Measurements from ENCODE around the gene TBCE. TPM values are rescaled to one million over a fixed set of nuclear protein-coding genes. Genes with fewer than 3 reads are reported as not detected.

The TBCE gene
- total RNA-seq, 1 experiment from 2014 or later: 45.6 TPM

GRCh38 chr1:235330918-235331285, 36.3 kb upstream of the TBCE start:
- no peaks in the 10 kb centered on the region for H3K27me3 Mint-ChIP-seq (ENCODE audit: insufficient read depth, unreplicated experiment)
- BruUV-seq (replicated peaks): no TSS peak
- TF ChIP-seq, protein P1, sequence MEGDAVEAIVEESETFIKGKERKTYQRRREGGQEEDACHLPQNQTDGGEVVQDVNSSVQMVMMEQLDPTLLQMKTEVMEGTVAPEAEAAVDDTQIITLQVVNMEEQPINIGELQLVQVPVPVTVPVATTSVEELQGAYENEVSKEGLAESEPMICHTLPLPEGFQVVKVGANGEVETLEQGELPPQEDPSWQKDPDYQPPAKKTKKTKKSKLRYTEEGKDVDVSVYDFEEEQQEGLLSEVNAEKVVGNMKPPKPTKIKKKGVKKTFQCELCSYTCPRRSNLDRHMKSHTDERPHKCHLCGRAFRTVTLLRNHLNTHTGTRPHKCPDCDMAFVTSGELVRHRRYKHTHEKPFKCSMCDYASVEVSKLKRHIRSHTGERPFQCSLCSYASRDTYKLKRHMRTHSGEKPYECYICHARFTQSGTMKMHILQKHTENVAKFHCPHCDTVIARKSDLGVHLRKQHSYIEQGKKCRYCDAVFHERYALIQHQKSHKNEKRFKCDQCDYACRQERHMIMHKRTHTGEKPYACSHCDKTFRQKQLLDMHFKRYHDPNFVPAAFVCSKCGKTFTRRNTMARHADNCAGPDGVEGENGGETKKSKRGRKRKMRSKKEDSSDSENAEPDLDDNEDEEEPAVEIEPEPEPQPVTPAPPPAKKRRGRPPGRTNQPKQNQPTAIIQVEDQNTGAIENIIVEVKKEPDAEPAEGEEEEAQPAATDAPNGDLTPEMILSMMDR (IDR thresholded peaks at IDR 0.05; ENCODE audit: unreplicated experiment): no peak
- peaks cover 24% of the 10 kb centered on the region for H3K36me3 Mint-ChIP-seq (ENCODE audit: insufficient read depth, unreplicated experiment)
- peaks cover 22% of the 10 kb centered on the region for H3K4me1 Mint-ChIP-seq (ENCODE audit: insufficient read depth, unreplicated experiment)
- ChIA-PET POLR2A (interaction anchor here (0.5 to 9.2 kb wide), 26 partner anchors 9 to 821 kb away, joined by 3 to 193 read pairs (median 4); partner anchors contain the start of genes B3GALNT2, RBM34, TBCE and TOMM20), CTCF (interaction anchor here (0.7 to 6.5 kb wide), 11 partner anchors 9 to 452 kb away, joined by 3 to 61 read pairs (median 4); partner anchors contain the start of gene TBCE)
- no peak overlapping the region for H3K4me3 Mint-ChIP-seq (ENCODE audit: unreplicated experiment)
- intact Hi-C loops (cut with micrococcal nuclease): no loop called here
- H3K27ac Mint-ChIP-seq (ENCODE audit: low read depth, unreplicated experiment): no peak overlapping the region
- no peaks in the 10 kb centered on the region for H3K9me3 Mint-ChIP-seq (ENCODE audit: unreplicated experiment)
- DNase-seq (ENCODE audit: unreplicated experiment): no peak

- H3K36me3 Mint-ChIP-seq (ENCODE audit: insufficient read depth, unreplicated experiment): peaks cover 24% of the 10 kb centered on the region
- ChIA-PET CTCF (interaction anchor here (1.4 to 6.5 kb wide), 5 partner anchors 9 to 451 kb away, joined by 4 to 61 read pairs (median 14); partner anchors contain the start of gene TBCE), POLR2A (interaction anchor here (0.5 to 9.2 kb wide), 18 partner anchors 10 to 821 kb away, joined by 3 to 193 read pairs (median 12); partner anchors contain the start of genes B3GALNT2, TBCE and TOMM20)
- no peak overlapping the region for H3K4me3 Mint-ChIP-seq (ENCODE audit: unreplicated experiment)
- intact Hi-C loops (cut with micrococcal nuclease): no loop called here
- H3K9me3 Mint-ChIP-seq (ENCODE audit: unreplicated experiment): no peaks in the 10 kb centered on the region
- no TSS peak for BruUV-seq (replicated peaks)
- TF ChIP-seq, protein P1 (IDR thresholded peaks at IDR 0.05; ENCODE audit: unreplicated experiment): no peak
- no peak overlapping the region for H3K27ac Mint-ChIP-seq (ENCODE audit: low read depth, unreplicated experiment)
- no peaks in the 10 kb centered on the region for H3K27me3 Mint-ChIP-seq (ENCODE audit: insufficient read depth, unreplicated experiment)
- peaks cover 17% of the 10 kb centered on the region for H3K4me1 Mint-ChIP-seq (ENCODE audit: insufficient read depth, unreplicated experiment)
- DNase-seq (ENCODE audit: unreplicated experiment): peak; percentile 34
Observed at GRCh38 chr1:235331401-235331800, 35.8 kb upstream of the TBCE start.

DNA sequence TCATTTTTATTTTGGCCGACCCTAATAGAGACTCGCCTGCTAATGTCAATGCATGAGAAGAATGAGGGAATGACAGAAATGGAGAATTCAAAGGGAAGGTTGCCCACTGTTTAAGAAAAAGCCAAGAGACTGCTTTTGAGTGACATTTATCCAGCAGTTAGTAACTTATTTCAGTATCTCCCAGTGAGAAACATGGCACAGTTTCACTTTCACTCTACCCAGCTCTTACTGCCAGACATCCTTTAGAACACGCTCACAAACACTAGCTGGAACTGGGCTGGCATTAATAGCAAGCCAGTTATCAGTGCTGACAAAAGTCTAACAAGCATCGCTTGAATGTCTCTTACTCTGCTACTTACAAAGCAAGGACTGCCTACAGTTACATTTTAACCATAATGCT, 30.3 kb upstream of the TBCE start:
- H3K4me1 Mint-ChIP-seq (ENCODE audit: insufficient read depth, unreplicated experiment): peaks cover 10% of the 10 kb centered on the region
- intact Hi-C loops (cut with micrococcal nuclease): no loop called here
- DNase-seq (ENCODE audit: unreplicated experiment): no peak
- no TSS peak for BruUV-seq (replicated peaks)
- ChIA-PET POLR2A (interaction anchor here (0.8 to 1.4 kb wide), 3 partner anchors 11 to 14 kb away, joined by 3 to 4 read pairs (median 3); no protein-coding TSS in a partner anchor), CTCF (interaction anchor here (0.6 to 2.4 kb wide), 2 partner anchors 80 to 86 kb away, joined by 3 to 5 read pairs; no protein-coding TSS in a partner anchor)
- H3K4me3 Mint-ChIP-seq (ENCODE audit: unreplicated experiment): no peak overlapping the region
- H3K27me3 Mint-ChIP-seq (ENCODE audit: insufficient read depth, unreplicated experiment): no peaks in the 10 kb centered on the region
- peaks cover 53% of the 10 kb centered on the region for H3K36me3 Mint-ChIP-seq (ENCODE audit: insufficient read depth, unreplicated experiment)
- TF ChIP-seq, protein P1 (IDR thresholded peaks at IDR 0.05; ENCODE audit: unreplicated experiment): no peak
- no peaks in the 10 kb centered on the region for H3K9me3 Mint-ChIP-seq (ENCODE audit: unreplicated experiment)
- H3K27ac Mint-ChIP-seq (ENCODE audit: low read depth, unreplicated experiment): peak overlapping the region; percentile 44

- no TSS peak for BruUV-seq (replicated peaks)
- Mint-ChIP-seq H3K9me3 (ENCODE audit: unreplicated experiment) (no peaks in the 10 kb centered on the region), H3K4me3 (ENCODE audit: unreplicated experiment) (no peak overlapping the region), H3K27me3 (ENCODE audit: insufficient read depth, unreplicated experiment) (no peaks in the 10 kb centered on the region), H3K27ac (ENCODE audit: low read depth, unreplicated experiment) (no peak overlapping the region), H3K36me3 (ENCODE audit: insufficient read depth, unreplicated experiment) (peaks cover 72% of the 10 kb centered on the region), H3K4me1 (ENCODE audit: insufficient read depth, unreplicated experiment) (peaks cover 6% of the 10 kb centered on the region)
- TF ChIP-seq, protein P1 (IDR thresholded peaks at IDR 0.05; ENCODE audit: unreplicated experiment): no peak
- ChIA-PET POLR2A (interaction anchor here (0.6 to 7.2 kb wide), 7 partner anchors 10 to 179 kb away, joined by 3 to 72 read pairs (median 4); partner anchors contain the start of genes ARID4B, GGPS1, RBM34 and TBCE), CTCF (interaction anchor here (0.7 to 2.1 kb wide), 6 partner anchors 9 to 235 kb away, joined by 3 to 14 read pairs (median 4); no protein-coding TSS in a partner anchor)
- DNase-seq (ENCODE audit: unreplicated experiment): no peak
- intact Hi-C loops (cut with micrococcal nuclease): no loop called here
Observed at GRCh38 chr1:235339746-235340145, 27.5 kb upstream of the TBCE start.

Measured in MCF 10A (cell line).